ENCODE data around the gene INTS6. TPM values are rescaled to one million over a fixed set of nuclear protein-coding genes. Genes with fewer than 3 reads are reported as not detected.

INTS6 gene
- total and polyA plus RNA-seq, 2 of the 4 experiments (the other 2 are of a cell fraction): 12.9 to 42.3 TPM

- ATAC-seq (ENCODE audit: low read depth) (no peak), DNase-seq (peak; percentile 35)
- no peak overlapping the region for H4K8ac ChIP-seq (ENCODE audit: low read depth in 2 of 2, low read length in 2 of 2)
- no peak overlapping the region for H3K4ac ChIP-seq (ENCODE audit: low read depth, low read length)
- no peak overlapping the region for H2AK5ac ChIP-seq (ENCODE audit: low read depth, low read length)
- H2BK20ac ChIP-seq (ENCODE audit: low read depth, low read length): no peak overlapping the region
- H2BK5ac ChIP-seq (ENCODE audit: low read depth, low read length, poor library complexity, severe bottlenecking): no peak overlapping the region
- no peak overlapping the region for H2BK15ac ChIP-seq (ENCODE audit: low read depth, low read length)
- H2BK120ac ChIP-seq (ENCODE audit: low read depth, low read length): no peak overlapping the region
- H2AFZ ChIP-seq (replicated peaks; ENCODE audit: low read length, poor library complexity): no peak overlapping the region
- in situ Hi-C loops (cut with MboI; ENCODE audit: low sequenced_read_pairs): no loop called here
- H3K4me3 ChIP-seq (ENCODE audit: insufficient read depth, low read depth, low read length): no peak overlapping the region
- no TSS peak for BruUV-seq (replicated peaks)
- 0 out of 2 replicates have a peak, but pooled peaks cover 6% of the 10 kb centered on the region for H3K9me1 ChIP-seq (ENCODE audit: insufficient read depth, low read length)
- no peaks in the 10 kb centered on the region for H3K36me3 ChIP-seq (ENCODE audit: control insufficient read depth, insufficient read depth, low read length)
- H3K18ac ChIP-seq (ENCODE audit: low read depth, low read length): no peak overlapping the region
- H3K23ac ChIP-seq (ENCODE audit: low read depth, low read length): no peak overlapping the region
- ChIA-PET POLR2A (ENCODE audit: unreplicated experiment) (no interaction called here), CTCF (no interaction called here)
- no peak overlapping the region for H4K91ac ChIP-seq (ENCODE audit: insufficient read depth, low read depth, low read length)
- no peak for TF ChIP-seq FOS (IDR thresholded peaks at IDR 0.05; ENCODE audit: low read depth, low read length)
- TF ChIP-seq MAZ (IDR thresholded peaks at IDR 0.05; ENCODE audit: borderline replicate concordance, low read depth, low read length): no peak
- no peak for TF ChIP-seq CTCF (conservative IDR thresholded peaks at IDR 0.05; ENCODE audit: low read depth, low read length)
- TF ChIP-seq MXI1 (IDR thresholded peaks at IDR 0.05; ENCODE audit: borderline replicate concordance, low read depth, low read length): no peak
- no peak for TF ChIP-seq ELK1 (IDR thresholded peaks at IDR 0.05; ENCODE audit: borderline replicate concordance, low read depth, low read length)
- no peak for TF ChIP-seq RAD21 (IDR thresholded peaks at IDR 0.05; ENCODE audit: low read length)
- H3K4me2 ChIP-seq (ENCODE audit: low read depth, low read length): no peak overlapping the region
- no peaks in the 10 kb centered on the region for H3K79me1 ChIP-seq (ENCODE audit: low read depth in 1 of 2, low read length in 2 of 2)
- WGBS, 2 experiments (ENCODE audit: extremely low coverage in 2 of 2, insufficient read length in 1 of 2): no CpG with 5 or more reads among the region's 4 CpGs
- intact Hi-C loops (cut with micrococcal nuclease): no loop called here
- no peak overlapping the region for H4K5ac ChIP-seq (ENCODE audit: low read depth, low read length)
- no peak overlapping the region for H2AK9ac ChIP-seq (replicated peaks; ENCODE audit: low read depth, low read length, poor library complexity)
- no peak overlapping the region for H3K27ac ChIP-seq (ENCODE audit: insufficient read depth, low read length)
- peaks cover 6% of the 10 kb centered on the region; the same call in 1 of the 2 replicates for H3K27me3 ChIP-seq (ENCODE audit: control insufficient read depth, insufficient read depth, low read length)
- H3K9me3 ChIP-seq (ENCODE audit: control insufficient read depth, insufficient read depth, low read length): no peaks in the 10 kb centered on the region
- dilution Hi-C loops (cut with HindIII; ENCODE audit: low sequenced_read_pairs, unreplicated experiment): no loop called here
- no peak overlapping the region for H3K14ac ChIP-seq (replicated peaks; ENCODE audit: low read depth, low read length)
- no peak overlapping the region for H3K56ac ChIP-seq (ENCODE audit: extremely low read depth, insufficient read depth, low read length)
- peaks cover 4% of the 10 kb centered on the region for H3K4me1 ChIP-seq (ENCODE audit: control insufficient read depth, insufficient read depth, low read length)
- H3K9ac ChIP-seq (ENCODE audit: low read depth, low read length): no peak overlapping the region
- no peaks in the 10 kb centered on the region; the same call in 1 of the 2 replicates for H4K20me1 ChIP-seq (ENCODE audit: insufficient read depth, low read length)
Measured at GRCh38 chr13:51339952-51340732, 112.7 kb downstream of the INTS6 start.
